GM18907 (cell line): ENCODE data around the gene MCM7.
A peak's percentile ranks its signal among the peaks of the same experiment; 100 is the strongest.

Source experiments
- ATAC-seq: cut with Tn5 transposase; IDR thresholded peaks from one replicate; pipeline ENCODE4 v1.9.1; 2021; ENCODE audit warnings: mild to moderate bottlenecking, moderate library complexity; ENCODE audit not compliant: unreplicated experiment

The MCM7 gene

DNA sequence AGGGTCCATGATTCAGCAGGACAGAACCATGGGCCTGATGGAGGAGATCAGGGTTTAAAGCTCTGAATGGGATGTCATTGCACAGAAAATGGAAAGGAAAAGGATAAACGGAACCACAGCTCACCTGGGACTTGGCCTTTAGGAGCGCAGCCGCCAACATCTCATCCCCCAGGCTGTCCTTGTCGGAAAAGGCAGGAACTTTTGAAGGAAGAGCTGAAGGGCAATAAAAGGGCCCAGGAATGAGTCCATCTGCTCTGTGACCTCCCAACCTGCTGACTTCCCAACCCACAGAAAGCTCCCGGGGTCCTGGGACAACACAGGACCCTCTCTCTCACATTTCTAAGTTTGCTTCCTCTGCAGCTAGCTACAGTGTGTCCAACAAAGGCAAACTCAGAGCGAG, 25.8 kb downstream of the MCM7 start:
- ATAC-seq, result no peak

DNA sequence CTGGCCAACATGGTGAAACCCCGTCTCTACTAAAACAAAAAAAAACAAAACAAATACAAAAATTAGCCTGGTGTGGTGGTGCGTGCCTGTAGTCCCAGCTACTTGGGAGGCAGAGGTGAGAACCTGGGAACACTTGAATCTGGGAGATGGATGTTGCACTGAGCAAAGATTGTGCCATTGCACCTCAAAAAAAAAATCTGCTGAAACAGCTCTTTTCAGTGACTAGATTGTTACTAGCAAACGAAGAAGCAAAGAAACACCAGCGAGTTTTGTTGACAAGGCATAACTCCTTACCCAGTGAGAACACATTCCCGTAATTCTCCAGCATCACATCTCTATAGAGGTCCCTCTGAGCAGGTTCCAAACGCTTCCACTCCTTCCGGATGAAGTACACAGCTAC, 26.4 kb downstream of the MCM7 start:
- ATAC-seq, result no peak

DNA sequence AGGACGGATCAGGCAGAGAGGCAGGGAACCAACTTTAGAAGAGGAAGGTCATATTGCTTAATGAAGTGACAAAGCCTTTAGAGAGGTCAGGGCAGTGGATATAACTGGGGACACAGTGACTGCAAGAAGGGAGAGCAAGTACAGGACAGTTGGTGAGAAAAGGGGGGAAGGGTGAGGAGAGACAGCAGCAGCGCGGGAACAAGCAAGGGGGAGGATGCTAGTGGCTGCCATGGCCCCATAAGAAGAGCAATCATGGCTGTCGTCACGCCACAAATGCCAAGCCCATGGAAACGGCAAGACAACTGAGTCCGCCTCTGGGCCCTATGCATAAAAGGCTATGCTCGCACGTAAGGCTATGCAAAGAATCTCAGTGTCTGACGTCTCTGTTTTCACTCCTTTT, 28.7 kb downstream of the MCM7 start:
- no peak for ATAC-seq

DNA sequence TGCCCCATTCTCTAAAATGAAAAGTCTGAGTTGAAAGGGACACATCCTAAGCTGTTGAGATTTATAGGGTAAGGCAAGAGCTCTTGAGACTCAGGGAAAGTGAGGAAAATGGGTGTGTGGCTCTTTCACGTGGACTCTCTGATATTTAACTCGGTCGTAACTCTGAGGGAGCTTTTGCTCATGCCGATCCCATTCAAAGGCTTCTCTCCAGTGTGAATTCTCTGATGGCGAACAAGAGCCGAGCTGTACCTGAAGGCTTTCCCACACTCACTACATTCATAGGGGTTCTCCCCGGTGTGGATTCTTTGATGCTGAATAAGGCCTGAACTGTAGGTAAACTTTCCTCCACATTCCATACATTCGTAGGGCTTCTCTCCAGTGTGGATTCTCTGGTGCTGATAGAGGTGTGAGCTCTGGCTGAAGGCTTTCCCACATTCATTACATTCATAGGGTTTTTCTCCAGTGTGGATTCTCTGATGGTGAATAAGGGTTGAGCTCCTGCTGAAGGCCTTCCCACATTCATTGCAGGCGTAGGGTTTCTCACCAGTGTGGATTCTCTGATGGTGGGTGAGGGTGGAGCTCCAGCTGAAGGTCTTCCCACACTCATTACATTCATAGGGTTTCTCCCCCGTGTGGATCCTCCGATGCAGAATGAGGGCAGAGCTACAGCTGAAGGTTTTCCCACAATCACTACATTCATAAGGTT, 30.0 kb downstream of the MCM7 start:
- no peak for ATAC-seq

DNA sequence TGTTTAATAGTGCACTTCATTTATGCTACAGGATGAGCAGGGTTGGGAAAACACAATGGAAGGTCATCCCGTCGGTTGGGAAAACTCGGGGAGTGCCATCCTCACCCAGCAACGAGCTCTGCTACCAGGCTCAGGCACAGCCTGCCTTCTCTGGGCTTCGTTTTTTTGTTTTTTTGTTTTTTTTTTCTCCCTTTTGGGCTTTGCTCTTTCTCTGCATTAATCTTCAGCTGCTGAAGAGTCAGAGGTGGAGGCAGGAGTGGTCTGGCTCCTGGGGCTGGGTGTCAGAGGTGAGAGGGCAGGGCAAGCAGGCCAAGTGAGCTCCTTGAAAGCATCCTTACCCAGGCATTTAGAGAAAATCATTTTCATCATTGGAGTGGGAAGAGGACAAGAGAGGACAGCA, 31.2 kb downstream of the MCM7 start:
- ATAC-seq, result no peak

DNA sequence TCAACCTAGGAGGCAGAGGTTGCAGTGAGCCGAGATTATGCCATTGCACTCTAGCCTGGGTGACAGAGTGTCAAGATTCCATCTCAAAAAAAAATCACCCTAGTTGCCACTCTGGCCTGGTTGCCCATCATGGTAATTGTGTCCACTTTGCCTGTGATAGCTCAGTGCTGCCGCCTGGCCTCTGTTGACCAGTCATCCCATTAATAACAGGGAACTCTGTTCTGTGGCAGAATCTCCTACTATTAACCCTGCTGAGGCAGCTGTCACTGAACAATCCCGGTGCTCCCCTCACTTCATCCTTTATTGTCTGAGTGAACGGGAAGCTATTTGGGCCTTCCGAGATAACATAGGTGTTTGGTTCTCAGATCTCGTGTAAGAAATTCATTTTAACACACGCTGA, 34.2 kb downstream of the MCM7 start:
- no peak for ATAC-seq

DNA sequence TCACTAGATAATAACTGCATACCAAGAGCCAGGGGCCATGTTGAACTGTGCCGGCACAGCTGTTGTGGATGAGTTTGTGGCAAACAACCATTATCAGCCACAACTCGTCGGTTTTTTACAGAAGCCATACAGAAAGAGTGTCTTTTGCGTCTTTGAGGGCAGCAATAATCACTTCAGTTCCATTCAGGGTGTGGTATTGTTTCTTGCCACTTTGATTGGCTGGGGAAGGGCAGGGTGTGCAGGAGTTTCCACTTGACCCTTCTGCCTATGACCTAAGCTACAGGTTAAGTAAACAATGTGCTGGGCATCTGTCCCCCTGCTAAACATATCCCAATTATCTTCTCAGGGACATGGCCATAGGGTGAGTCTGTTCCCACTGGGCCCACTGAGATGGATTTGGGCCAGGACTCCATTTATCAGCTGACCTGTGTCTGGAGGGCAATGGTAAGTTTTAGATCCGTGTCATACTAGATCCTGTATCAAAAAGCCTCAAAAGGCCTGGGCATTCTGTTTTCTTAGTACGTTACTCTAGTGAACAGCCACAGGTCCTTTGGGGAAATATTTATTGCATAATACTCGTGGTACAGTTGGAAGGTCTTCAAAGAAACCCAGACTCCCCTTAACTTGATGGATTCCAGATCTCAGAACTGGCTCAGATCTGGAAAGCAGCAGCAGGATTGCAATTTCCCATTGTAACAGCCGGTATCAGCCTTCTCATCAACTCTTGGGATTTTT, 35.6 kb downstream of the MCM7 start:
- ATAC-seq, result no peak

DNA sequence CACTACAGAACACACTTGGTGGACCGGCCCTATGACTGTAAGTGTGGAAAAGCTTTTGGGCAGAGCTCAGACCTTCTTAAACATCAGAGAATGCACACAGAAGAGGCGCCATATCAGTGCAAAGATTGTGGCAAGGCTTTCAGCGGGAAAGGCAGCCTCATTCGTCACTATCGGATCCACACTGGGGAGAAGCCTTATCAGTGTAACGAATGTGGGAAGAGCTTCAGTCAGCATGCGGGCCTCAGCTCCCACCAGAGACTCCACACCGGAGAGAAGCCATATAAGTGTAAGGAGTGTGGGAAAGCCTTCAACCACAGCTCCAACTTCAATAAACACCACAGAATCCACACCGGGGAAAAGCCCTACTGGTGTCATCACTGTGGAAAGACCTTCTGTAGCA, 37.0 kb downstream of the MCM7 start:
- no peak for ATAC-seq

DNA sequence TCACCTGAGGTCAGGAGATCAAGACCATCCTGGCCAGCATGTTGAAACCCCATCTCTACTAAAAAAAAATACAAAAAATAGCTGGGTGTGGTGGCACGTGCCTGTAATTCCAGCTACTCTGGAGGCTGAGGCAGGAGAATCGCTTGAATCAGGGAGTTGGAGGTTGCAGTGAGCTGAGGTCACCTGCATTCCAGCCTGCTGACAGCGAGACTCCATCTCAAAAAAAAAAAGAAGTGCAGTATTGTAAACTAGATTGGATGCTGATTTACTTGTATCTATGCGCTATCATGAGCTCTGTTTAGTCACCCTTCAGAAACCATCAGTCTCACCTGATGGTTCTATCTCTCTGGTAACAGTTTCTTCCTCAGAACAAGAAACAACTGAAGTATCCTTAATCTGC, 37.8 kb downstream of the MCM7 start:
- ATAC-seq, result no peak

DNA sequence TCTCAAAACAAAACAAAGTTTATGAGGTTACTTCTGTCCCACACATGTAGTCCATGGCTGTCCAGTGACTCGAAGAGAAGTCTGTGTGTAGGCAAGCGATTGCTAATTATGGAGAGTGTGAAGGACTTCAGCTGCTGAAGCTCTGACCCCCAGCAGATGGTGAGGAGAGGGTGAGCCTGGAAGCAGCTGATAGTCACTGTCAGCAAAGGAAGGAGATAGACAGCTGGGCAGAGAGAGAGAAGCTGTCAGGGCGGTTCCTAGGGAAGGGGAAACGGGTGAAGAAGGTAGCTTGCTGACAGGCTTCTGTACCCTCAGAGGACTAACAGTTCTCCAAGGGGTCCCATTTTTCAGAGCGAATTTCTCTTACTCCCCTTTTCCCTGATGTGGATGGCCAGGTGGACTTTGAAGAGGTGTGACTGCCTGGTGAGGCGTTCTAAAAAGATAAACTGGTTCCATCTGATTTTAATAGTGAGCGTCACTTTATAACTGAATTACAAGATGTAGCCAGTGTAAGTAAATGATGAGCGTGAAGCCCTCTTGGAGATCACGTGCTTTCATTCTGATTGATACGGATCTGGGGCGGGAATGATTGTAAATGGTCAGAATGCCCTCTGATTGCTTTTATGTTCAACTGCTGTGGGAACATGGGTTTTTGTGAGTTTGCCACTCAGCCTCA, 39.5 kb downstream of the MCM7 start:
- no peak for ATAC-seq

DNA sequence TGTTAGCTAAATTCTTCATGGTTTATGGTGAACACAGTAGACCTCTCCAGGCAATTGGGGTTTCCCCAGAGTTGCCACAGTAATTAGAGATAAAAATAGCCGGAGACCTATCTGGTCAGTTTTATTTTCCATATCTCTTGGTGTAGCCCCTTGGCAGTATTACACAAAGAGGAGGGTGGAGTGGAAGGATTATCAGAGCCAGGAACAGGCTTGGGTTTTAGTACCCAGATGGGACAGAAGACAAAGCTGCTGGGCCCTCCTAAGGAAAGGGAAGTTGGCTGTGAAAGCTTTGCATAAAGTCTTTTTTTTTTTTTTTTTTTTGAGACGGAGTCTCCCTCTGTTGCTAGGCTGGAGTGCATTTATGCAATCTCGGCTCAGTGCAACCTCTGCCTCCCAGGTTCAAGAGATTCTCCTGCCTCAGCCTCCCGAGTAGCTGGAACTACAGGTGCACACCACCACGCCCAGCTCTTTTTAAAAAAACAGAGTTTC, 41.9 kb downstream of the MCM7 start:
- no peak for ATAC-seq

DNA sequence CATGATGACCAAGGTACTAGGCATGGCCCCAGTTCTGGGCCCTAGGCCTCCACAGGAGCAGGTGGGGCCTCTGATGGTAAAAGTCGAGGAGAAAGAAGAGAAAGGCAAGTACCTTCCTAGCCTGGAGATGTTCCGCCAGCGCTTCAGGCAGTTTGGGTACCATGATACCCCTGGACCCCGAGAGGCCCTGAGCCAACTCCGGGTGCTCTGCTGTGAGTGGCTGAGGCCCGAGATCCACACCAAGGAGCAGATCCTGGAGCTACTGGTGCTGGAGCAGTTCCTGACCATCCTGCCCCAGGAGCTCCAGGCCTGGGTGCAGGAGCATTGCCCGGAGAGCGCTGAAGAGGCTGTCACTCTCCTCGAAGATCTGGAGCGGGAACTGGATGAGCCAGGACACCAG, 44.2 kb downstream of the MCM7 start:
- ATAC-seq, result no peak

DNA sequence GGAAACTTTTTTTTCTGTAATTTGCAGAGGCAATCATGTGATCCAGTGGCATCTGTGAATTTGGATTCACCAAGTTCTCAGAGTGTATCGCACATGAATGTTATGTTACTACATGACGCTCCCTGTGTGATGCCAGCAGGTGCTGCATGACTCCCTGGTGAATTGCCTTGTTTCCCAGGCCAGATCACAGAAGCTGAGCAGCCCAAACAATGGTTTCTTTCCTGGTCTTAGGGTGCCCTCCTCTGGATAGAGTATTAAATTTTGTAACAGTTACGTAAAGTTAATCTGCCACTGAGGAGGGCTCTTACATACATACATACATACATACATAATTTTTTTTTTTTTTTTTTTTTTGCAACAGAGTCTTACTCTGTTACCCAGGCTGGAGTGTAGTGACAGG, 48.0 kb downstream of the MCM7 start:
- ATAC-seq, result no peak

DNA sequence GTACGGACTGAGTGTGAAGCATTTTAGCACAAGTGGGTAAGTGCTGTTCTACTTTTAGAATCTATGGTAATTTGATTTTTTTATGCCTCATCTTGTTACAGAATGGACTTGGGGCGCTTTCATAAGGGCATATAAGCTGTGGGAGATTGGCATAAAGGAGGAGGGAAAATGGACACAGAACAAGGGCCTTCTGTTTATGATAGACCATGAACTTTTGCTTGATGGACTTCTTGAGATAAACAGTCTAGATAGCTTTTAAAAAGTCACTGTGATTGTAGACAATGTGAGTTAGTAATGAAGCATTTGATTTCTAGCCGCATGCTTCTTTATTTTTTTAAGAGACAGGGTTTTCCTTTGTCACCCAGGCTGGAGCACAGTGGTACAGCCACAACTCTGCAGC, 49.6 kb downstream of the MCM7 start:
- no peak for ATAC-seq

DNA sequence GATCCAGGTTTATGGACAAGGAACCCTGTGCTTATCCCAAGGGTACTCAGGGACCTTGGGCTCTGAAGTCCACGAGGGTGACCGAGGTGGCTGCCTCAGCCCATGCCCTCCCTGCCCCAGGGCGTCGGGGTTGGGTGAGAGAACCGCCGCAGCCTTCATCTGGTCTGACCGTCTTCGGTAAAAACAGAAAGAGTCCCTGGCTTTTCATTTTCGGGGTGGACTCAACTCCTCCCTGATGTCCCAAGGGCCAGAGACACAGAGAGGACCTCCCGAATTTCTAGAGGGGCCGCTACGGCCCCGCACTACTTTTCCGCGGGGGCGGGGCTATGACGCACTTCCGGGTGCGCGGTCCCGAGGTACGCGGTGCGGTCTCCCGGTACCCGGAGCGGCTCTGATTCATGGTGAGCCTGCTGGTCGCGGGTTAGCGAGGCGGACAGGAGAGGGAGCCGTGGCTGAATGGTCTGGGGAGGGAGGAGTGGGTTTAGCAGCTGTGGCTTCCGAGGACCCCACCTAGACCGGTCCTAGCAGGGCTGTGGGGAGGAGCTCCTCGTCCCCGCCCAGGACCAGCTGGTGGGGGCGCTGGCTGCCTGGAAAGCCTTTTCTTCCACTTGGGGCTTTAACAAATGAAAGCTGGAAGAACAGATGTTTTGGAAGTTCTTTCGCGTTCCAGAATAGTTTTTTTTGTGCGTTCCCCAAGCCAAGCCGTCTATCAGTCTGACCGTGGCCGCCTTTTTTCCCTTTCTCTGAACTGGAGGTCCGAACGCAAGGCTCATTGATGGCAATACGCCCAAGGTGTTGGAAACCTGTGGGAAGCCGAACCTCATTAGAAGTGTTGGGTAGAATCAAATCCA, 51.5 kb downstream of the MCM7 start, which contains the start of gene ZSCAN21:
Gene ZSCAN21, plus strand, starts transcription at position 334 of the 851 bp plus-strand sequence. CDS start 7,233 bp downstream, outside the sequence.
- ATAC-seq, result peak; percentile 81

DNA sequence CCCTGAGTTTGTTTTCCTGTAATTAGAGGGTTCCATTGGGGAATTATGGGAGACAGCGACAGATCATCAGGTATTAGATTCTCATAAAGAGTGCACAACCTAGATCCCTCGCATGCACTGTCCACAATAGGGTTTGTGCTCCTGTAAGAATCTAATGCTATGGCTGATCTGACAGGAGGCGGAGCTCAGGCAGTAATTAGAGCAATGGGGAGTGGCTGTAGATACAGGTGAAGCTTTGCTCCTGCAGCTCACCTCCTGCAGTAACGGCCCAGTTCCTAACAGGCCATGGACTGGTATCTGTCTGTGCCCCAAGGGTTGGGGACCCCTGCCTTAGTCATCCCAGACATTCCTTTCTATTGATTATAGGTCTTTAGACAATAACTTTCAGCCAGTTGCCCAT, 52.5 kb downstream of the MCM7 start:
- no peak for ATAC-seq

DNA sequence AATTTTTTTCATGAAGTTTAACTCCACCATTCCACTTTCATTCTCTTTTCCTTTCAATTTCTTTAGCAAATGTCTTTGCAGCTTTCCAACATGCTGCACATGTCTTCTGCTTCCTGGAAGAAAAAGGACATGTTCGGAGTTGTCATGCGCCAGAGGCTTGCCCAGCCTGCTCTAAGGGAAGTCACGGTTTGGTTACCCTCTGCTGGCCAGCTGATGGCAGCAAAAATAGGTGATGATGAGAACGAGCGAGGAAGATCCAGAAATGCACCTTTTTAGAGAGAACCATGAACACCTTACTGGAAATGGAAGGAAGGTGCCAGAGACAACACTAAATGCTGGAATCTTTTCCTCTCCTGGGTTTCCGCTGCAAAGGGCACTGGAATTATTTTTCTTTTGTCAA, 56.5 kb downstream of the MCM7 start:
- no peak for ATAC-seq
